GM15510 (cell line): ENCODE results near the gene SQOR.

Experiments used
- POLR2A ChIP-seq: IDR thresholded peaks from 3 replicates; pipeline ENCODE4 v1.6.1; 2011; ENCODE audit warnings: borderline replicate concordance; ENCODE audit not compliant: insufficient read length; ENCODE audit errors: extremely low read depth

The SQOR gene

DNA sequence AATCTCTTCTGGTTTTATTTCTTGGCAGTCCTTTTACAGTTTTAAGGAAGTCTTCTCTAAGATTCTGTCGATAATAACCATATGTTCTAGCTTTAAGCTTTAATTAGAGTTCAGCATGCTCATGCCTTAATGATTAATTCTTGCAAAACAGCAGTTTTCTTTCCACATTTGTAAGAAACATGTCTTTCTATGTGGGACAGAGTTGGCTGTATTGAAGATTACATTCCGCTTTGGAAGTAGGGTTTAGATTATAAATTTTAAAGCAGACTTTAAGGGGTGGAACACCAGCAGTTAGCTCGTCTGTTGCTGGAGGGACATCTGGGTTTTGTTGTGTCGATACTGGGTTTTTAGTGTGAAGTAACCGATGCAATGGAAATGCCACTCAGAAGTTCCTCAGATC lies 35.3 kb downstream of the SQOR start:
- no peak for TF ChIP-seq POLR2A

DNA sequence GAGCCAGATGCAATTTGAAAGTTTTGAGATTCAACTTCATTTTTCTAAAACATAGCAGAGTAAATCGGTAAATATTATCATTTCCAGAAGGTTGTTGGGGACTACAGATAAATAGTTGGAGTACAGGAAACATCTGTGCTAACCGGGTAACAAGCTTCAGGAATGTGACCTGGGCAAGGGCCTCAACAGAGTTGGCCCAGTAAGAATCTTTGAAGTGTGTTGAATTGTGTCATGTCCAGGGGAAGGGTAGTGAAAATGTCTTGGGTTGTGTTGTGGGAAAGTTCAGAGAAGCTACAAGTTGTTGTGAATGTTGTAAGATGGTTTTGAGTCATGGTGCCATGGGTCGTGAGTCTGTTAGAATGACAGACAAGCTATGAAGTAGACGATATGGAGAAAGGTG lies 35.7 kb downstream of the SQOR start:
- no peak for TF ChIP-seq POLR2A

DNA sequence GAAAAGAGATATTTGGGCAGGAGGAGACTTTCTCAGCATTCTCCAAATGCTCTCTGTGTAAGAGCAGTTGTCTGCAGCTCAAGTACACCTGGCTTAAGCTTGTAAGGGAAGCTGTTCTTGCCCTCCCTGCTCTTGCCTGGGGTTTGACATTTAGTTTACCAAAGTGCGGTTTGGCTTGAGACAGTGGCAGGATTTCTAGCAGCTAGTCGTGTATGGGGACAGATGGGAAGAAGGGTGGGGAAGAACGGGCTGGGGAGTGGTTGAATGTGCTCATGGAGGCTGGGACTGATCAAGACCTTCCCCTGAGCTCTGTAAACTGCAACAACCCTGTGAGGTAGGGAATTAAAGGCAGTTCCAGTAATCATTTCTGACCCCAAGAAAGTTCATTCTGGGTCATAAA lies 39.8 kb downstream of the SQOR start:
- no peak for TF ChIP-seq POLR2A

DNA sequence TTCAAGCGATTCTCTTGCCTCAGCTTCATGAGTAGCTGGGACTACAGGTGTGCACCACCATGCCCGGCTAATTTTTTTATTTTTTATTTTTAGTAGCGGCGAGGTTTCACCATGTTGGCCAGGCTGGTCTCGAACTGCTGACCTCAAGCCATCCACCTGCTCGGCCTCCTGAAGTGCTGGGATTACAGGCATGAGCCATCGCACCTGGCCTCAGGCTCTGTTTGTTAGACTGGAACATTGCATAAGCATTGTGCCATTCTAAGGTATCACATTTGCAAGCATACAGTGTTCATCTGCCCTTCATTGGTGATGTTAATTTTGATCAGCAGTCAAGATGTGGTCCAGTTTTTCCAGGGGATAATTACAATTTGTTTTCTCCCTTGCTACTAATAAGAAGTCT lies 43.0 kb downstream of the SQOR start:
- TF ChIP-seq POLR2A: no peak

DNA sequence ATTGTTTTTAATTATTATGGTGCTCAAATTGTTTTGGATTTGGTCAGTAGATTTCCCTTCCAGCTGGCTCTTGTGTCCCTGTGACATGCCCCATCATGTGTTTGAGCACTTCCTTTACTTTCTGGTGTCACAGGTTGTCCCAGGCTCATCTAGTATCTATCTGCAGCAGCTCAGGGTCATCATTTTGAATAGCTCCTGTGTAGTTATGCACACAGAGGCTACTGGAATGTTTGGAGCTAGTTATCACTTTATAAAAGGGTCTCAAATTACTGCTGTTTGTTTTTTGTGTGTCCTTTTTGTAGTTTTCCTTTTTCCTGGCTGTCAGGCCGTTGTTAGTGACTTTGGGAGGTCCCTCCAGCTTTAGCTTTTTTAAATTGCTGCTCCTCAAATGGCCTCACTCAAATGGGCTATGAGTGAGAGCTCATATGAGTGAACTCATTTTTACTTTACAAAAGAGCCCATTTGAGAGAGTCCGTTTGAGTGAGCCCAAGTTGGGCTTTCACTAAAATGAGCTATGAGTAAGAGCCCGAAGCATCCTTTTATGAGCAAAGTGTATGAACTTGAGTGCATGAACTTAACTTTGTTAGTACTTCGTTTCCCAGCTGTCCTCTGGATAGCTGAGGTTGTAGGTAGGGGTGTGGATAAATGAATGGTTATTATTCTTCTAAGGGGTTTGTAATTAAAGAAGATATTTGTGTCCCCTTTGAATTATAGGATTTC lies 43.8 kb downstream of the SQOR start:
- TF ChIP-seq POLR2A: no peak

DNA sequence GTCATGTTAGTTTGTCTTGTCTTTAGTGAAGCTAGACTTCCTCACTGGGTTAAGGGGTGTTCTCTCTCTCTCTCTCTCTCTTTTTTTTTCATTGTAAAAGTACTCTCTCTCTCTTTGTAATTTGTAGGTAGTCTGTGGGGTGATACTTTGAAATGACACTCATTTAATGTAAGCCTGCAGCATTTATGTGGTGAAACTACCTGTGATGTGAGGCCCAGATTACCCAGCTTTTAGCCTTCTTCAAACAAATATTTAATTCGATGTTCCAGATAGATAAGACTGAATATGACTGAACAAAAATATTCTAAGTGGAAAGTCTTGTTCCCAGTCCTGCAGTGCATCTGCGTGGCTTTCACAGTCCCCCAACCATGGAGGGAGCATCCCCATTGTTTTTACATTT lies 49.7 kb downstream of the SQOR start:
- no peak for TF ChIP-seq POLR2A

DNA sequence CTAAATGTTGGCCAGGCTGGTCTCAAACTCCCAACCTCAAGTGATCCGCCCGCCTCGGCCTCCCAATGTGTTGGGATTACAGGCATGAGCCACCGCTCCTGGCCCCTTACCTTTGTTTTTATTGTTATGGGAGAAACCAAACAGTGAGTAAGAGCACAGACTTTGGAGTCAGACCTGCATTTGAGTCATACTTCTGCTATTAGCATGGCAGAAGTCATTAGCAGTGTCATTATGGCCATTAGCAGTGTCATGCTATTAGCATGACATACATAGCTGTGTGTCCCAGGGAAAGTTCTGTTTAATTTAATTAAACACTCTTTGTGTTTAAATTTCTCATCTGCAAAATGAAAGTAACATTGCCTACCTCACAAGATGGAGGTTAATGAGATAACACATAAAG lies 54.8 kb downstream of the SQOR start:
- no peak for TF ChIP-seq POLR2A

DNA sequence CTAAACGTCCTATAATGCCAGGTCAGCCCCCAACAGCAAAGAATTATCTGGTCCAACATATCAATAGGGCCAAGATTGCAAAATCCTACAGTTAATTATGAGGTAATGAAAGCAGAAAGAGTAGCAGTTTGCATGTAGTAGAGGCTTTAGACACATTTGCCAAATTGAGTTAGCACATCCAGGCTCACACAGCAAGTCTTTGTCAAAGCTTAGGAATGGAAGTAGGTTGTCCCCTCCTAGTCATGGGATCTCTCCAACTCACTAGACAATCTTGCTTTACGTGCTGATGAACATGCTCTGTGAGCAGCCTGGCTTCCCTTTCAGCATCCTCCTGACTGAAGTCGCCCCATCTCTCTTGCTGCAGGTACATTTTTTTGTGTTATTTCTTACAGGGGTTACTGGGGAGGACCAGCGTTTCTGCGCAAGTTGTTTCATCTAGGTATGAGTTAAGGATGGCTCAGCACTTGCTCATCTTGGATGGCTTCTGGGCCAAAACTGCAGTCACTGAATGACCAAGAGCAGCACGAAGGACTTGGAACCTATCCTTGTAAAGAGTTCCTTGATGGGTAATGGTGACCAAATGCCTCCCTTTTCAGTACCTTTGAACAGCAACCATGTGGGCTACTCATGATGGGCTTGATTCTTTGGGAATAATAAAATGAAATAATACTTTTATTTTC lies 55.9 kb downstream of the SQOR start:
- no peak for TF ChIP-seq POLR2A

DNA sequence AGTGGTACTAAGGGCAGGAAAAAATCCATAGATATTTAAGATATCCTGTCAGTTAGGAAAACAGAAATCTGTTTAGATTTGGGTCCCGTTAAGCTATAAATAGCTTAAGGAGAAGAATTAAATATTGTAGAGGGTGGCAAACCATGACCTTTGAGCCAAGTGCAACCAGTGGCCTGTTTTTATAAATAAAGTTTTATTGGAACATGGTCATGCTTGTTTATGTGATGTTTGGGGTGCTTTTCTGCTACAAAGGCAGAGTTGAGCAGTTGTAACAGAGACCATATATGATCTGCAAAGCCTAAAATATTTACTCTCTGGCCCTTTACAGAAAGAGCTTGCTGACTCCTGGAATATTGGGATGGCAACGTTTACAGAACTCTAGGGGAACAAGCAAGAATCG lies 66.3 kb downstream of the SQOR start:
- TF ChIP-seq POLR2A: no peak

DNA sequence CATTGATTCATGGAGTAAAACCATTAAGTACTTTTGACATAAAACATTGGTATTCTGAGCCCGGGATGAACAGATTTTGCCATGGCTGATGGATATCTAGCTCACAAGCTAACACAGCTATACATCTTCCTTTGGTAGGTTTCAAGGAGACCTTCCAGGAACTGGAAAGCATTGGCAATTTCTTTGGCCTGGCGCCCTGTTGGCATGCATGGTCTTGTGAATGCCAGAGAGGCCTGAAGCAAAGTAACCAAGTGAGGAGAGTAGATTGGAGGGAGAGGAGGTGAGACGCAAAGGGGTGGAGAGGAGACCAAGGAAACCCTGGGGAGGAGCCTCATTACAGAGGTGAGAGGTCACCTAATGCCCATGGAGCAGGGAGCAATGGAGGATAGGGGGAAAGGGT lies 67.2 kb downstream of the SQOR start:
- no peak for TF ChIP-seq POLR2A

DNA sequence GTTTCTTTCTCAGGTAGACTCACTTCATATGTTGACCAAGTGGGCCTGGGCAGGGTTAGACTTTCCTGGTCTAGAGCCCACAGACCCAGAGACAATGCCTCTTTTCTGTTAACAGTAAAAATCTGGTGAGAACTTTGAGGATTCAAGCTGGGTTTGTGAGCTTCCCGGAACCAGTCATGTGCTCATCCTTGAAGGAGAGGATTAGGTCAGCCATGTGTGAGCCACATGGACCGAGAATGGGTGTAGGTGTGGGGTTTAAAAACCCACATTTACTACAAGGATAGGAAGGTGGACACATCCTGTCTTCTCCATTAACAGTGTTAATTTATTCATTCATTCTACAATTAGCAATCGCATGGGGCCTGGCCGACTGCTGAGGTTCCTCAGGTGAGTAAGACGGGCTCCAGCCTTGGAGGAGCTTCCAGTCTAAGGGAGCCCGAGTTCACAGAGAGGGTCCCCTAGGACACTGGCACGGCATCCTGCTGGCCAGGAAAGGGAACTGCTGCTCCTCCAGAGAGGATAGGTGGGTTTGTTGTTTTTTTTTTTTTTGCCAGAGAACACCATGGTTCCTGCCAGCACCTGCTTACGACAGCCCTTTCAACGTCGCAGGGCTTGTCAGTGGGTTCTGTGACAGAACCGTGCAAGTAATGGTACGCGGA lies 69.0 kb downstream of the SQOR start:
- TF ChIP-seq POLR2A: no peak

DNA sequence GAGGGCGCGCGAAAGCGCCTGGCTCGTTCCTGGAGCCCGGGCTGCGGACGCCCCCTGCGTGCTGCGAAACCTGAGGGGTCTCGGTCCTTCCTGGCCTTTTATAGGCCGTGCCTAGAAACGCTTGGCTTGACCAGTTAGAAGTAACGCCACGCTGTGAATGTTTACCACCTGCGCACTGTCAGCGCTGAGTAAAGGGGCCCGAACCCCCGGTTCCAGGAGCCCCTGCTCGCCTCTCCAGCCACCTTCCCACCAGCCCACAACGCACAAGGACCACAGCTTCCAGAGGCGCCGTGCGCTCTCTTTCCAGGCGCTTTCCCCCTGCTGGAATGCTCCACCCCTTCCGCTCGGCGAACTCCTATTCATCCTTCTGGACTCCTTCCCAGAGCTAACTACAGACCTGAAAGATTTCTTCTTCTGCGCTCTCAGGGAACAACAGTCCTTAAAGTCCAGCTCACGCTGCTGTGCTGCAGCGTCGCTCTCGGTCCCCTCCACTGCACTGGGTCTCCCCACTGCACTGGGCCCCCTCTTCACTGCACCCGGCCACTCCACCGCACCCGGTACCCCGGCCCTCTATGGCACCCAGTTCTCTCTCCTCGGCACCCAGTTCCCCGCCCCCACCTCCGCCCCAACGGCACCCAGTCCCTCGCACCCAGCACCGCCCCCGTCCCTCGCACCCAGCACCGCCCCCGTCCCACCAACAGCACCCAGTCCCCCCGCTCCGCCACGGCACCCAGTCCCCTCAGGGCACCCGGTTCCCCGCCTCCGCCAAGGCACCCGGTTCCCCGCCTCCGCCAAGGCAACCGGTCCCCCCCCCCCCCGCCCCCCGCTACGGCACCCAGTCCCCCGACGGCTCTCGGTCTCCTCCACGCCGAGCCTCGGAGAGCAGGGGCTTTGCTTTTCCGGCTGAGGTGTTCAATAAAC lies 69.8 kb downstream of the SQOR start:
- no peak for TF ChIP-seq POLR2A

DNA sequence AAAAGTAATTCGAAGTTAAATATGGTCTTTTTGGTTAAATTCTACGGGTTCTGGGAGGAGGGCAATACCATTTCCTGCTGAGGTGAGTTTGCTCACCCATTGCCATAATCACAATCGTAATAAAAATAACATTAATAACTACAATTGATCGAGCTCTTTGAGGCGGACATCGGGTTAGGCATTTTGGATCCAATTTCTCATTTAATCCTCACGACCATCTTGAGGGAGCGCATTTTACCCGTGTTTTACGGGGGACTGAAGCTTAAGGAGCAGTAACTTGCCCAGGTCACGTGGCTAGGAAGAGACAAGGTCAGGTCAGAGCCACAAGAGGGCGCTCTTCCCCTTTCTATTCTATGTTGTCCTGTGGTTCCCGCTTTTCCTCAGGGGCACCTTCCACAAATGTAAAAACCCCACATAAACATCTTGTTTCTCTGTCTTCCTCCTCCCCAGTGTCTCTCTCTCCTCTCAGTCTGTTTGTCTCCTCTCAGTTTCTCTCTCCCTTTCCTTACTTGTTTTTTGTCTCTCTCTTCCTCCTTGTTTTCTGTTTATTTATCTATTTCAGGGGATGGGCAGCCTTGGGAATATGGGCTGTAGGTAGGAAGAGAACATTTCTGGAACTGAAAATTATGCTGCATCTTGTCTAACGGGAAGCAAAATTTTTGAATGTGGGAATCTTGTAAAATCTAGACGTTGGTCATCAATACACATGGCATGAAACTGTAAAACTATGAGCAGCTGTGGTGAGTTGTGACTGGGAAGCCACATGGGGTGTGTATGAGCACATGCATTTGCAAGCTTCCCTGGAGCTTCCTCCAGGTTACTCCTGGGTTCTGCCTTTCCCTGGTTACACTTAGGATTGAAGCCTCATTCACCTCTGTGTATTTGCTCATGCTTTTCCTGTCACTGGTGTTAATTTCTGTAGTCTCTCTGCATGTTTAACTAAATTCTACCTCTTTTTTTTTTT lies 71.0 kb downstream of the SQOR start:
- TF ChIP-seq POLR2A: no peak

DNA sequence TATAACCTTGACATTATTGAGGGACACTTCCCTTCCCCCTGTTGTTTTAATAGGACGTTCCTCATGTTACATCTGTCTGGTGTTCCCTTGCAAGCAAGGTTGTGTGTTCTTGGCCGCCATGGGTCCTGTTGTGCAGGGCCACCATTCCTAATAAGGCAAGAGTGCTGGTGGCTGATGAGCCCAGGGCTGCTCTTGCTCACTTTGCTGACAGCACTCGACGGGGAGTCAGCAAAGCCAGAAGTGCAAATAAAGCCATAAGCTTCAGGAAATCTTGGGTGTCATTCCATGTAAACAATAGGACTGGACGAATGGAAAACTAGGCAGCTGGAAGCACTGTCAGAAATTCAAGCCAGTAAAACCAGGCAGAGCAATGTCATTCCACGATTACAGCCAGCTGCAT lies 75.8 kb downstream of the SQOR start:
- TF ChIP-seq POLR2A: no peak
